HL-60 (cell line): ENCODE measurements around the gene PPIL6.

ENCODE experiments used
- DNase-seq, 2 experiments: peaks; one replicate each; pipeline ENCODE4 v3.0.0-alpha.2; 2010 to 2020; ENCODE audit warnings: low read depth in 1 of 2, low spot score in 1 of 2
- H3K27ac ChIP-seq: fragments of 250-450 bp; sonication (Bioruptor Pico); replicated peaks from 2 replicates; pipeline ENCODE4 v1.5.1; 2020; ENCODE audit warnings: mild to moderate bottlenecking, moderate library complexity
- H3K27me3 ChIP-seq: fragments of 250-450 bp; sonication (Bioruptor Pico); 2 replicates; pipeline ENCODE4 v1.5.1; 2021; ENCODE audit warnings: mild to moderate bottlenecking, moderate library complexity; ENCODE audit not compliant: insufficient read depth, poor library complexity, severe bottlenecking
- H3K4me3 ChIP-seq: replicated peaks from 2 replicates; pipeline ENCODE4 v1.5.1; 2011; ENCODE audit warnings: mild to moderate bottlenecking, control low read depth, low read length; ENCODE audit not compliant: insufficient read depth
- GABPA ChIP-seq: IDR thresholded peaks from 2 replicates; pipeline ENCODE4 v1.6.1; 2012; ENCODE audit warnings: low read depth
- POLR2AphosphoS5 ChIP-seq: IDR thresholded peaks from 2 replicates; pipeline ENCODE4 v1.6.1; 2012; ENCODE audit warnings: low read depth
- REST ChIP-seq: IDR thresholded peaks from 2 replicates; pipeline ENCODE4 v1.6.1; 2012; ENCODE audit warnings: low read depth; ENCODE audit not compliant: insufficient replicate concordance
- SPI1 ChIP-seq: IDR thresholded peaks from 2 replicates; pipeline ENCODE4 v1.6.1; 2012; ENCODE audit warnings: low read depth, mild to moderate bottlenecking, borderline replicate concordance
- TF ChIP-seq, protein P1 (sequence below): IDR thresholded peaks from one replicate; pipeline ENCODE4 v1.5.1; 2011; ENCODE audit warnings: low read length, control low read depth, inconsistent platforms; ENCODE audit not compliant: insufficient read depth

The PPIL6 gene

DNA sequence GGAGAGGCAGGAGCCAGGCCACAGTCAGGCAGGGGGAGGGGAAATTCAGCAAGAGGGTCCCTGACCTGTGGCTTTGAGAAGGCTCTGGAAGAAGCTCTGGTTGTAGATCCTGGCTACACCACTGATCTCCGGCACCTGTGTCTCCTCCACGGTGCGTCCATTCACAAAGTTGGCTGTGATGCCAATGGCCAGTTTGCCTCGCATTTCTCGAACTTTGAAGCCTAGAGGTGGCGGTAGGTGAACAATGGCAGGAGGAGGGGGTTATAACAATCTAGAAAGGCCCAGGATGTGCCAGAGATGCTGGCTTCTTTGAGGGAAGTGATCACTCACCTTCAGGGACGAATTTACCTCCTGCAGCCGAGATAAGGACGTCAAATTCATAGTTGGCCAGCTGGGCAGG is 11.8 kb upstream of the PPIL6 start:
- DNase-seq, result no peak
- H3K27ac ChIP-seq, result no peak overlapping the region
- TF ChIP-seq SPI1 (no peak), POLR2AphosphoS5 (no peak)
- H3K4me3 ChIP-seq, result no peak overlapping the region
- H3K27me3 ChIP-seq, result no peaks in the 10 kb centered on the region

- no peak overlapping the region for H3K27ac ChIP-seq
- no peak for DNase-seq
- no peak overlapping the region for H3K4me3 ChIP-seq
- no peaks in the 10 kb centered on the region for H3K27me3 ChIP-seq
- TF ChIP-seq REST (no peak), POLR2AphosphoS5 (no peak), GABPA (no peak), SPI1 (no peak)
- TF ChIP-seq, protein P1, sequence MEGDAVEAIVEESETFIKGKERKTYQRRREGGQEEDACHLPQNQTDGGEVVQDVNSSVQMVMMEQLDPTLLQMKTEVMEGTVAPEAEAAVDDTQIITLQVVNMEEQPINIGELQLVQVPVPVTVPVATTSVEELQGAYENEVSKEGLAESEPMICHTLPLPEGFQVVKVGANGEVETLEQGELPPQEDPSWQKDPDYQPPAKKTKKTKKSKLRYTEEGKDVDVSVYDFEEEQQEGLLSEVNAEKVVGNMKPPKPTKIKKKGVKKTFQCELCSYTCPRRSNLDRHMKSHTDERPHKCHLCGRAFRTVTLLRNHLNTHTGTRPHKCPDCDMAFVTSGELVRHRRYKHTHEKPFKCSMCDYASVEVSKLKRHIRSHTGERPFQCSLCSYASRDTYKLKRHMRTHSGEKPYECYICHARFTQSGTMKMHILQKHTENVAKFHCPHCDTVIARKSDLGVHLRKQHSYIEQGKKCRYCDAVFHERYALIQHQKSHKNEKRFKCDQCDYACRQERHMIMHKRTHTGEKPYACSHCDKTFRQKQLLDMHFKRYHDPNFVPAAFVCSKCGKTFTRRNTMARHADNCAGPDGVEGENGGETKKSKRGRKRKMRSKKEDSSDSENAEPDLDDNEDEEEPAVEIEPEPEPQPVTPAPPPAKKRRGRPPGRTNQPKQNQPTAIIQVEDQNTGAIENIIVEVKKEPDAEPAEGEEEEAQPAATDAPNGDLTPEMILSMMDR, result no peak
Observed at GRCh38 chr6:109451376-109451775, 10.9 kb upstream of the PPIL6 start.

GRCh38 chr6:109450801-109451200 is 10.4 kb upstream of the PPIL6 start:
- no peaks in the 10 kb centered on the region for H3K27me3 ChIP-seq
- TF ChIP-seq POLR2AphosphoS5, result no peak
- no peak for TF ChIP-seq GABPA
- TF ChIP-seq SPI1, result no peak
- no peak for TF ChIP-seq REST
- TF ChIP-seq, protein P1, result no peak
- H3K4me3 ChIP-seq, result no peak overlapping the region
- no peak overlapping the region for H3K27ac ChIP-seq
- DNase-seq, result no peak

GRCh38 chr6:109449795-109450673 is 9.6 kb upstream of the PPIL6 start:
- TF ChIP-seq POLR2AphosphoS5, result no peak
- no peak for TF ChIP-seq GABPA
- TF ChIP-seq SPI1, result no peak
- no peak for TF ChIP-seq REST
- TF ChIP-seq, protein P1, result no peak
- Histone ChIP-seq H3K27ac (no peak overlapping the region), H3K4me3 (no peak overlapping the region), H3K27me3 (no peaks in the 10 kb centered on the region)
- no peak for DNase-seq
